ENCODE results near the gene FBXO24.
A peak's percentile ranks its signal among the peaks of the same experiment; 100 is the strongest.

FBXO24 gene

GRCh38 chr7:100623951-100624824 lies 38.1 kb downstream of the FBXO24 start:
- no peak for DNase-seq

DNA sequence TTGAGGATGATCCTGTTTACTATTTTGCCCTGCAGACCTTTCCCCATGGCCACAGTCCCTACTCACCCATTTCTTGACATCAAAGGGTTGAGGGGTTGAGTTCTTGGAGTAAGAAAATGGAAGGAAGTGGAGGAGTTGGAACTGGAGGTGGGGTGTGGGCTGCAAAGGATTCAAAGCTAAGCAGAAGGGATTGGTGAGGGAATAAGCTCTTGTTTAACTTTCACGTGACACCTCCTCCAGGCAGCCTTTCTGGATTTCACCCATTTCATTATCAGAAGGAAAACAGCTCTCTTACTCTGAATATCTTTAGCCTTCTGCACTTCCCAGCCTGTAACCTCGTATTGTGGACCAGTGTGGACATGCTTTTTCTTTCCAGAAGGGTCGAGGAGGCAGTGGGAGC lies 39.9 kb downstream of the FBXO24 start:
- no peak for DNase-seq

- peak; percentile 90 for DNase-seq
Measured at GRCh38 chr7:100626530-100627237, 40.6 kb downstream of the FBXO24 start.

GRCh38 chr7:100627238-100627549 lies 41.1 kb downstream of the FBXO24 start:
- DNase-seq = no peak

DNA sequence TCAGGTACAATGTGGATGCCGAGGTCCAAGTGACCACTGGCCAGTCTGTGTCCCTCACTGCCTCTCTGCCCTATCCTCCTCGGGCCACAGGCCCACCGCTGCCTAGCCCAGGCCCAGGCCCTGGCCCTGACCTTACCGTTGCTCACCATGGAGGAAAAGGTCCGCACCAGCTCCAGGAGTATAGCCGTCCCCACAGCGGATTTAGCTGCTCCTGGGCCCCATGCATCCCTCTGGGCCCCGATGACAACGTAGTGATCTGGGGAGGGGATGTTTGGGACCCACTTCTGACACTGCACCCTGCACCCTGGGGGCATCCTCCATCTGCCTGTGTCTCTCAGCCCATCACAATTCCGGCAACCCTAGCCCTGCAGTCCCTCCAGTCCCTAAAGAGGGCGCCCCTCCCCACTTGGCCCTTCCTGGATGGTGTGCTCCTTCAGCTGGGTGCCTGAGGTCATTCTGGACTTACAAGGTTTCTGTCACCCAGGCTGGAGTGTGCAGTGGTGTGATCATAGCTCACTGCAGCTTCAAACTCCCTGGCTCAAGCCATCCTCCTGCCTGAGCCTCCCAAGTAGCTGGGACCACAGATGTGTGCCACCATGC lies 43.1 kb downstream of the FBXO24 start:
- peak; percentile 6 for DNase-seq

- DNase-seq = no peak
Measured at GRCh38 chr7:100630066-100630465, 43.9 kb downstream of the FBXO24 start.

DNA sequence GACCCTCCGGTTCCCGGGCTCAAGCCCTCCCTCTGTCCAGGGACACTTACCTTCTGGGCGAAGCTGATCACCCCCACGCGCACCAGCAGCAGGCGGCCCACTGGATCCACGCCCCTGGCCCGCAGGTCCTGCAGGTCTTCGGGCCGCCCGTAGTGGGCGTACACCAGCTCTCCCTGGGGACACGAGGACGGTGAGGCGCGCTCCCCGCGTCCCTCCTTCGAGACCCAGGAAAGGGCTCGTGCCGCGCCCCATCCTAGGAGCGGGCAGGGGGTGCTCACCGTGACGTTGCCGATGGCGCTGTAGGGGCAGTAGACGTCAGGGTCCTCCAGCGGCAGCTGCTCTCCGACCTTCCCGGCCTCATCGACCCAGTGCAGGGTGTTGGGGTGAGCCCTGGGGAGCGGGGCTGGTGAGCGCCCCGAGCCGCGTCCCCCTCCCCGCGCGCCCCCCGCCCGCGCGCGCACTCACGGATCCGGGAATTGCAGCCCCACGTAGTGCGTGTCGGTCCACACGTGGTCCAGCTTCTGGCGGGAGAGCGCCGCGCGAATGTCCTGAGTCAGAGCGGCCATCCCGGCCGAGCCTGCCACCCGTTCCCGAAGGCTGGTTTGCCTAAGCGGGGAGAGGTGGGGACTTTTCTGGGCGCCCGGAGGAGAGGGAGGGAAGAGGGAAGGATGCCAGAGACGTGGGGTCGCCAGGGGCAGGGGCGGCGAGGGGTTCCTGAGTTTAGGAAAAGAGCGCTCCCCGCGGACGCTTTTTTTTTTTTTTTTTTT lies 47.0 kb downstream of the FBXO24 start:
- peak; percentile 57 for DNase-seq

- DNase-seq = no peak
Measured at GRCh38 chr7:100639995-100640516, 53.9 kb downstream of the FBXO24 start.

DNA sequence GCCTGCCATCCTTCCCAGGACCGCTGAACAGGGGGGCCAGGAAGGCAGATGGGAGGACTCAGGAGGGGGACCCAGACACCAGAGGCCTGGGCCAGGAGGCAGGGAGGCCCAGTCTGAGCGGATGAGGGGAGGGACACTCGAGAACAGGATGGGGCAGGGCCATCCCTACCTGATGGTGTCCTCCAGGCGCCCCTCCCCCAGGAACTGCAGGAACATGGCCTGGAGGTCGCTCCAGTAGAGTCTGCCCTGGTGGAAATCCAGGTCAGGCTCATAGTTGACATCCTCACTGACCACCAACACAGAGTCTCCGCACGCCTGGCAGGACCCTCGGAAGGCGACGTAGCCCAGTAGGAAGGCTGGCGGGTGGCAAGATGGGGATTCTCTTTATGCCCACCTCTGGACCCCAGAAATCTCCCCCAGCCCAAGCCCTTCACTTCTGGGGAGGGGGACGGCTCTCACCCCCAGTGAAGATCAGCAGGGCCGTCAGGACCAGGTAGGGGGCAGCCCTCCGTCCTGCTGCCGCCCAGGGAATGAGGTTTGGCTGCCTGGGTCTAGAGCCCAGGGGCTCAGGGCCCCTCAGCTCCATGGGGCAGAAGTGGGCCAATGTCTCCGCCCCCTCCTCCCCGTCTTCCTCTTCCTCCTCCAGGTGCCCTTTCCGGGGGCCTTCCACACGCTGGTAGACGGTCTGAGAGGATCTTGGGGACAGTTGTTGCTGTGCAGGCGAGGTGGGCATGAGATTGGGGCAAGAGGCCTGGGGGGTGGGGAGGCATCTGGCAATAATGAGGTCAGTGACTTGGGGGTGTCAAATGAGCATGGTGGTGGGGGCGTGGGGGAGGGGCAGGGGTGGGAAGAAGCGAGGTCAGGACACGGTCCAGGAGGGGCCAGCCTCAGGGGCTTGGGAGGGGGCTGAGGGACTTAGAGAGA lies 54.7 kb downstream of the FBXO24 start:
- no peak for DNase-seq

DNA sequence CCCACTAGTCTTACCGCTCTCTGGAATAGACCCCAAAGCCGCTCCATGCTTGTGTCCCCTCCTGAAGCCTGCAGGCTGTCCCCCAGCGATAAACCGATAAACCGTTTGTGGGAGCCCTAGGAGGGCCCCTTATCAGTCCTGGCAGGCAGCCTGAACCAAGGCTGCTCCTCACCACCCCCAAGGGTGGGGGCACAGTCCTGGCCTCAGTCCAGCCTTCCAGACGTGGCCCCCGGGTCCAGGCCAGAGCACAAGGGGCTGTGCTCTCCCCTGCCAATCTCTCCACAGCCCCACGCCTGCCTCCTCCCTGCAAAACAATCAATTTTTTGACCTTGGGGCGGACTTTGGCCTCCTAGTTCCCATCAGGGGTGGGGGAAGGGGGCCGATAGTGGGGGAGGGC lies 55.3 kb downstream of the FBXO24 start, which contains the start of gene TFR2:
TFR2 (minus strand) TSS at position 90 of the 397 bp plus-strand sequence; CDS start at position 47, 43 bp downstream.
- DNase-seq = no peak

DNA sequence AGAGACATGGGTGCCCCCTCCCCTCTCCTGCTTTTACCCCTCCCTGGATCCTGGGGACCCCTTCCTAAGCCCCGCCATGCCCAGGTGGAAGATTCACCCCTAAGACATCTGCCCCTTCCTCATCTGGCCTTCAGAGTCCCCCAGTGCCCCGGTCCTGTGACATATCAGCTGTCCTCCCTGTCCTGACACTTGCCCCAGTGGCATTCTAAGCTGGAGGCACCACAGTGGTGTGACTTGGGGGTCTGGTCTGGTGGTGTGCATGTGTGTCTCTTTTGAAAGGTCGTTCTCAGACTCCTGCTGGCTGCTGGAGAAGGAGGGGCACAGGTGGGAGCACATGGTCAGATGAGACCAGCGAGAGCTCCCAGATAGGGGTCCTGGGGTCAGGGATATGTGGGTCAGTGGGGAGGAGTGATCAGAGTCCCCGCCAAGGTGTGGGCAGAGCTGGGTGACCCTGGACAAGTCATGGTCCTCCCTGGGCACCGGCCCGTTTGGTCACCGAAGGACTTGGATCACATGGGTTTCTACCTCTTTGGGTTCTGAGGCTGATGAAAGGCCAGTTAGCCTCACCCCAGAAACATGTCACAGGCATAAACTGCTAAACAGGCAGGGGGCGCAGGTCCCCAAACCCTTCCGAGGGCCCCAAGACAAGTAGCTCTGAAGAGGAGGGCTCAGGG lies 55.9 kb downstream of the FBXO24 start:
- no peak for DNase-seq

DNA sequence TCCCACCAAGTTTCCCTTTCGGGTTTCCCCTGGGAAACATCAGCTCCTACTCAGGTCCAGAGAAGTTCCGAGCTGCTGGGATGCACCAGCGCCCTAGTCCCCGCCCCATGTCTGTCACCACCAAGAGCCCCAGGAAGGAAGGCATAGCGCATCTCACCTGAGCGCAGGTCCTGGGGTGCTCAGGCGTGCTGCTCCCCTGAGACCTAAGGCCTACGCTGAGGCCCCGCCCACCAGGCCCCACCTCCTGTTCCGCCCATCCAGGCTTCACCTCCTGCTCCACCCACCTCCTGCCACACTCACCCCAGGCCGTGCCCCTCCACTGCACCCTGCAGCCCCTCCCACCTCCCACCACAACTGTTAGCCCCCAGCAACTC lies 56.4 kb downstream of the FBXO24 start:
- DNase-seq = no peak

DNA sequence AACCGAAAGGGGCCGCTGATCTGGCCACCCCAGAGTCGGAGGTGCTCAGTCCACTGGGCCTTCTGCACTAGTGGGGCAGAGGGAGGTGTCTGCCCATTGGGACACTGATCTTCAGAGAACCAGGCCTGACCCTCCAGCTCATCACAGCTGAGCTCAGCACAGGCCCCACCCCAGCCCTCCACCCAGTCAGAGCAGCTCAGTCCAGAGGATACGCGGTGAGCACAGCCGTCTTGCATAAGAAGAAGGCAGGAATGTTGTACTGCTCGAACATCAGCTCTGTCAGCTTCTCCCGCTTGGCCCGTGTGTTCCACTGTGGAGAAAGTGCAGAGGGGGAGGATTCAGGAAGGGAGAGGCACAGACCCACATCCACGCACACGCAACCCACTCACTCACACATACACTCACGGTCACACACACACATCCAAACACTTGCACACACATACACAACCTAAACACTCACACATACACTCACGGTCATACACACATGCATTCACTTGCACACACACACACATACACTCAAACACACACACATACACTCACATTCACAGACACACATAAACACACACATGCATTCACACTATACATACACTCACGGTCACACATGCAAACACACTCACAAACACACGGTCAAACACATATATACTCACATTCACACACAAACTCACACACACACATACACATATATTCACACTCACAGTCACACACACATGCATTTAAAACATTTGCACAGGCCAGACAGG lies 63.9 kb downstream of the FBXO24 start:
- DNase-seq = no peak

All from CD4-positive, alpha-beta T cell treated with Interleukin-4 for 4 hours (primary cell).